ENCODE results near the gene ELK1.

GRCh38 chrX:47612418-47612817 lies 37.9 kb downstream of the ELK1 start:
- TF ChIP-seq CTCF (IDR thresholded peaks at IDR 0.05) (no peak), POLR2A (IDR thresholded peaks at IDR 0.05) (no peak), POLR2AphosphoS5 (IDR thresholded peaks at IDR 0.05) (no peak), EP300 (IDR thresholded peaks at IDR 0.05) (no peak)
